ENCODE results near the gene COX7A1. TPM values are rescaled to one million over a fixed set of nuclear protein-coding genes. Genes with fewer than 3 reads are reported as not detected.
A peak's percentile ranks its signal among the peaks of the same experiment; 100 is the strongest.

Gene COX7A1
- total RNA-seq, 4 donors from 2014 or later, result 1.8 to 19.8 (median 6.6) TPM

- no peaks in the 10 kb centered on the region for H3K9me3 ChIP-seq
- no peaks in the 10 kb centered on the region for H3K27me3 ChIP-seq
- H3K36me3 ChIP-seq, result peaks cover 0 to 26% (median 0%) of the 10 kb centered on the region in 3 donors
- DNase-seq, result peak in 2 of 3 donors; percentile 77 to 78
- no peak for TF ChIP-seq CTCF (IDR thresholded peaks at IDR 0.05)
- no peak for TF ChIP-seq POLR2A (IDR thresholded peaks at IDR 0.05)
- peak overlapping the region; percentile 82 to 92 (median 90) for H3K27ac ChIP-seq
- peak overlapping the region; percentile 52 to 60 (median 54) for H3K4me3 ChIP-seq
- peaks cover 0 to 5% (median 2%) of the 10 kb centered on the region in 4 donors for H3K4me1 ChIP-seq
Observed at GRCh38 chr19:36128392-36128736, 23.9 kb downstream of the COX7A1 start.

- Histone ChIP-seq H3K27me3 (no peaks in the 10 kb centered on the region), H3K4me1 (peaks cover 0 to 5% (median 2%) of the 10 kb centered on the region in 4 donors), H3K36me3 (peaks cover 0 to 52% (median 0%) of the 10 kb centered on the region in 3 donors), H3K9me3 (no peaks in the 10 kb centered on the region), H3K27ac (no peak overlapping the region), H3K4me3 (no peak overlapping the region)
- no peak for DNase-seq
- TF ChIP-seq POLR2A (IDR thresholded peaks at IDR 0.05) (no peak), CTCF (IDR thresholded peaks at IDR 0.05) (no peak)
Observed at GRCh38 chr19:36125557-36125956, 26.7 kb downstream of the COX7A1 start.

GRCh38 chr19:36121486-36122124 is 30.6 kb downstream of the COX7A1 start:
- no peaks in the 10 kb centered on the region for H3K9me3 ChIP-seq
- DNase-seq, result no peak
- no peak overlapping the region for H3K27ac ChIP-seq
- H3K27me3 ChIP-seq, result no peaks in the 10 kb centered on the region
- no peak overlapping the region for H3K4me3 ChIP-seq
- peaks cover 0 to 3% (median 2%) of the 10 kb centered on the region in 4 donors for H3K4me1 ChIP-seq
- TF ChIP-seq CTCF (IDR thresholded peaks at IDR 0.05), result no peak
- TF ChIP-seq POLR2A (IDR thresholded peaks at IDR 0.05), result no peak
- H3K36me3 ChIP-seq, result peaks cover 0 to 74% (median 0%) of the 10 kb centered on the region in 3 donors

GRCh38 chr19:36120984-36121358 is 31.3 kb downstream of the COX7A1 start:
- Histone ChIP-seq H3K4me3 (no peak overlapping the region), H3K36me3 (peaks cover 0 to 74% (median 0%) of the 10 kb centered on the region in 3 donors), H3K9me3 (no peaks in the 10 kb centered on the region), H3K27ac (no peak overlapping the region), H3K4me1 (peaks cover 3 to 9% (median 5%) of the 10 kb centered on the region in 4 donors), H3K27me3 (no peaks in the 10 kb centered on the region)
- DNase-seq, result no peak
- TF ChIP-seq CTCF (IDR thresholded peaks at IDR 0.05), result no peak
- TF ChIP-seq POLR2A (IDR thresholded peaks at IDR 0.05), result no peak

- H3K27ac ChIP-seq, result no peak overlapping the region
- DNase-seq, result no peak
- peaks cover 0 to 68% (median 0%) of the 10 kb centered on the region in 3 donors for H3K36me3 ChIP-seq
- H3K4me1 ChIP-seq, result peaks cover 3 to 11% (median 6%) of the 10 kb centered on the region in 4 donors
- H3K4me3 ChIP-seq, result no peak overlapping the region
- H3K27me3 ChIP-seq, result no peaks in the 10 kb centered on the region
- TF ChIP-seq CTCF (IDR thresholded peaks at IDR 0.05) (no peak), POLR2A (IDR thresholded peaks at IDR 0.05) (no peak)
- H3K9me3 ChIP-seq, result no peaks in the 10 kb centered on the region
Observed at GRCh38 chr19:36120092-36120983, 31.9 kb downstream of the COX7A1 start.
